Hindlimb muscle (tissue), 1 donor: ENCODE measurements around the gene ARMH3. TPM values are rescaled to one million over a fixed set of nuclear protein-coding genes. Genes with fewer than 3 reads are reported as not detected.
A peak's percentile ranks its signal among the peaks of the same experiment; 100 is the strongest.
"Not testable (repeated sequence)": the region's sequence is repeated elsewhere in the genome, so short reads cannot be mapped to it uniquely, and the experiment has no call there.

Experiments used
- DNase-seq: peaks from one replicate; pipeline ENCODE4 v3.0.0-alpha.2; 2013
- polyA plus RNA-seq: library from polyadenylated mRNA; unstranded; fragments of 120-200 nt; gene quantifications from one replicate; pipeline ENCODE4 v1.2.1, GENCODE V29; 2013; ENCODE audit not compliant: insufficient read length

The ARMH3 gene
- polyA plus RNA-seq, 1 donor, result 15.2 TPM

DNA sequence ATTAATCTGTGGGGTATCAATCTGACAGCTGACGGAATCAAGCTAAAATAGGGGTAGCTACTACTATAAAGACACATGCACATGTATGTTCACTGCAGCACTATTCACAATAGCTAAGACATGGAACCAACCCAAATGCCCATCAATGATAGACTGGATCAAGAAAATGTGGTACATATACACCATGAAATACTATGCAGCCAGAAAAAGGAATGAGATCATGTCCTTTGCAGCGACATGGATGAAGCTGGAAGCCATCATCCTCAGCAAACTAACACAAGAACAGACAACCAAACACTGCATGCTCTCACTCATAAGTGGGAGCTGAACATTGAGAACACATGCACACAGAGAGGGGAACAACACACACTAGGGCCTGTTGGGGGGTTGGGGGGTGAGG is 75.3 kb downstream of the ARMH3 start:
- DNase-seq, result not testable (repeated sequence)

GRCh38 chr10:101974091-101974971 is 81.6 kb downstream of the ARMH3 start:
- no peak for DNase-seq

DNA sequence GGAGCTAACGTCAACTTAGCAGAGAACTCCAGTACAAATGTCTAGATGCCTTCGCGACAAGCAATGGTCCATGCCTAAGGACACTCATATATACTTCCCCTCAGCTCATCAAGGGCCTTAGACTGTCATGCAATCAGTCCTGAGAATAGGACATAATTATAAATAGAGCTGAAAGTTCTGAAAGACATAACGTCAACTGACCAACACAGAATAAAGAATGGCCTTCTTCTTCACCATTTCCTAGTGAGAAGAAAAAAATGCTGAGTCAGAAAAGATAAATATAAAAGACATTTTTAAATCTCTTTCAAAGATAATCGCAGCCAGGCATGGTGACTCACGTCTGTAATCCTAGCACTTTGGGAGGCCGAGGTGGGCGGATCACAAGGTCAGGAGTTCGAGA is 83.2 kb downstream of the ARMH3 start:
- DNase-seq, result no peak

GRCh38 chr10:101969412-101969922 is 86.5 kb downstream of the ARMH3 start:
- DNase-seq, result no peak

DNA sequence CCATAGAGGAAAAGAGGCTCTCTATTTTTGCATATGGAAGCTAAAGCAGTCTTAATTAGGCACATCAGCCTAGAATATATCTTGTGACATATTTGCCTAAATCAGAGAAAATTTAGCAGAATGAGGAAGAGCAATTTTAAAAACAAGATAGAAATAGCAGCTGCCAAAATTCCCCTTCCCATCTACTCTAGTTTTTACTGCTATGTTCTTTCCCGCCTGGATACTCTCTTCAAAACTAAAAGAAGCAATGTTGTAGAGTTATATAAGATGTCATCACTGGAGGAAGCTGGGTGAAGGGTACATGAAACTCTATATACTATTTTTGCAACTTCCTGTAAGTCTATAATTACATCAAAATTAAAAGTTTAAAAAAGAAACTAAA is 87.0 kb downstream of the ARMH3 start:
- no peak for DNase-seq

DNA sequence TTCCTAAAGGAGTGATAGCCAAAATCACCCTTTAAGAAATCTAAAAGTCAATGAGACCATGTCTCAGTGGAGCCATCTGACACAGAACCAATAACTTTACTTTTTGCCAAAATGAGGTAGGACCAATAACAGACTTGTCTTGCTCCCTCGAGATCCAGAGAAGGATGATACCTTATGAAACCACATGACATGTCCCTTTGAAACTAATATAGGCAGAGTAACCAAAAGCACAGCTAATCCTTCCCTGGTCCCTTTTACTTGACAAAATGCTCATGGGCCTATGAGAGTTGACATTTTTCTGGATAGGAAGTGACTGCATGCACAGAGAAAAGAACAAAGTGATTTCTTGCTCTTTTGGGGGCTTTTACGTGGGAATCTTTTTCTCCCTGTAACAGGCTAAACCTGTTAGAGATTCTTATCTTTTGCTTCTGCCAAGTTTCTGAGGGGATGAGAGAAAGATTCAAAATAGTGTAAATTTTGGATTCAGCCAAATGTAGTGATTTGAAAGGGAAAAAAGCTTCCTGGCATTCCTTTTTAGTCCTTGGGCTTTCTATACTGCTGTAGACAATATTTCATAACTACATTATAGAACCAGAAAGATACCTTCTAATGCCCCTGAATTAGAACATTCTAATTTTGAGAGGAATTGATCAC is 87.6 kb downstream of the ARMH3 start:
- DNase-seq, result no peak

- no peak for DNase-seq
These were observed 88.3 kb downstream of the ARMH3 start for GRCh38 chr10:101967713-101968112.

DNA sequence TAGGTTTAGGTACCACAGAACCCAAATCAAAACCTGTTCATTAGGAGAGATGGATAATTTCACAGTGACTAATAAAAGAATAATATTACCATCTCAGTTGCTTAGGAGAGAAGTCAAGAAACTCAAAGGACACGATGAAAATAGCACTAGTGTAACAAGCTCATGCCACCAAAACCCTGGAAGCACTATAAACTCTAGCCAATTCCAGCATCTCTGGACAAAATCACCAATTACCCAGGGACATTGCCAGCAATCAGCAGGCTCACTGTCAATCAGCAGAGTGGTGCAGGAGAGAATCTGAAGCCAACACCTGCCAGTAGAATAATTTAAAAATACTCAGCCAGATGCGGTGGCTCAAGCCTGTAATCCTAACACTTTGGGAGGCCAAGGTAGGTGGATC is 88.9 kb downstream of the ARMH3 start:
- DNase-seq, result no peak

- no peak for DNase-seq
These were observed 90.8 kb downstream of the ARMH3 start for GRCh38 chr10:101965075-101965765.

DNA sequence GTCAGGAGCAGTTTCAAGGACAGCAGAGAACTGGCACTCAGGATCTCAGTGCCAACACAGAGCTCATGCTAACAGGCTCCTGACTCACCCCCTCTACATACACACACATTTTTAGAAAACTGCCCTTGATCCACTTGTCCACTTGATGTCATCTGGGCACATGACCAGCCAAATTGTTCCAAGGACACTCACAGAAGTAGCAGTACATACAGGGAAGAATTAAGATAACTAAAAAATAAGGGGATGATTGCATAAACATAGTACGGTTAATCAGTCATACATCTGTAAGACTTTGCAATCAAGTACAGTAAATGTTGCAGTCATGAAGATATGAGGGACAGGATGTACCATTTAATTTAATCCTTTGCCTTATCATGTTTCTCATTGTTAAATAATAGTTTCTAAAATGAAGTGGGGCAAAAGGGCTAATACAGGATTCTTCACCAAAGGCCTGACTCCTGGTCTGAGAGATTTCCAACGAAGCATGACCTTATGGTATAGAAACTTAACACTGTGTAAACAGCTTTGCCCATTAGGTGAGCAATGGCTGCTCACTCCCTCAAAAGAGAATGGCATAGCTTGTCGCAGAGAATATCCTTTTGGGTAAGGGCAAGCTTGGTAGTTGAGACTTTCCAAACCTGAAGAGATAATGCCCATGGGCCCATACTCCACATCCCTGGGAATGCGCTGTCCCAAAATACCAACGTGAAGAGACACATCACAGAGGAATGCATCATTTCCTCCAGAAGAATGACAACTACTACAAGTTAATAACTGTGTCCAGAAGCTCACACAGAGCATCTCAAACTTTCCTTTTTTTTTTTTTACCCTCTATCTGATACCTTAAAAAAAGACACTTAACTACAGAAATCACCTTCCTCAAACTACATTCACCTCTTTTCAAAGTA is 94.1 kb downstream of the ARMH3 start:
- no peak for DNase-seq

- no peak for DNase-seq
These were observed 95.0 kb downstream of the ARMH3 start for GRCh38 chr10:101960879-101961395.

- no peak for DNase-seq
These were observed 96.5 kb downstream of the ARMH3 start for GRCh38 chr10:101959346-101959916.

DNA sequence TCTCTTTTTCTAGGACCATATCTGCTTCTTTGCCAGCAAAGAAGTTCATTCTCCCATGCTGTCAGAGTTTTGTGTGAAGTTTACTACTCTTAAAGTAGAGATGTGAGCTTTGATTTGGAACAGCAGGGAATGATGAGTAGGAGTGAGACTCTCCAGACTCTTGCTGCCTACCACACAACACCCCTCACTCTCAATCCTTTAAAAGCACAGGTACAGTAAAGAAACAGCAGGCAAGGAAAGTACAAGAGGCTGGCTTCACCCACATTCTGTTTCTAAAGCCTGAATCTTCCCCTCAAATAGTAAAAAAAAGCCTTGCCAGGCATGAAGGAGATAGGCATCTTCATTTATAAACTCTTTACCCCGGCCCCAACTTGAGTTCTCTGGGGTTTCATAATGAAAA is 97.3 kb downstream of the ARMH3 start:
- DNase-seq, result no peak

DNA sequence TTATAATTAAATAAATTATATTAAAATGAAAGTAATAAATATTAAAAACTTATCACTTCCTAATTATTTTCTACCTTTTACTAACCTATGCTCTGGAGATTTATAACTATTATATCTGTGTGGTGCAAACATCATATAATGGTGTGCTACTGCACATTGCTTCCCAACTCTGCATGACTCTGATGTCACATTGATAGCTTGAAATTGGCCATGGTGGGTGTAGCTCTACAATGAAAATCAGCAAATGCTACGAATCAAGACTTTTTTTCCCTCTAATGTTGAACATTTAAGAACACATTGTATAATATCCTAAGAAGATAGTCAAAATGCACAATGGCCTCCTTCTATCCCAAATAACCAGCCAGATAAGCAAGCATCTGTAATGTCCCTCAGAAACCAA is 99.1 kb downstream of the ARMH3 start:
- DNase-seq, result no peak

- DNase-seq, result no peak
These were observed 99.9 kb downstream of the ARMH3 start for GRCh38 chr10:101956117-101956516.

DNA sequence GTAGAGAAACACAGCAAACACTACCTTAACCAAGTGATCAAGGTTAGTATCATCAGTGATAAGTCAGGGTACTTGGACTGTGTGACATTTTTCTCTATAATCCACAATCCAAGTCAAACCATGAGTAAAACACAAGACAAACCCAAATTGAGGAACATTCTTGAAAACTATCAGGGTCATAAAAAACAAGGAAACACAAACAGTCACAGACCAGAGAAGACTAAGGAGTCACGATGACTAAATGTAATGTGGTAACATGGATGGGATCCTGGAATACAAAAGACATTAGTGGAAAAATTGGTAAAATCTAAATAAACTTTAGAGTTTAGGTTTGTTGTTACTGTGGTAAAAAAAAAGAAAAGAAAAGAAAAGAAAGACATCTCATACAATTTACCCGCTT is 103.8 kb downstream of the ARMH3 start:
- DNase-seq, result no peak

- no peak for DNase-seq
These were observed 105.8 kb downstream of the ARMH3 start for GRCh38 chr10:101950213-101950612.

- no peak for DNase-seq
These were observed 114.1 kb downstream of the ARMH3 start for GRCh38 chr10:101941871-101942270.

- no peak for DNase-seq
These were observed 115.1 kb downstream of the ARMH3 start for GRCh38 chr10:101940916-101941315.

- DNase-seq, result no peak
These were observed 116.2 kb downstream of the ARMH3 start for GRCh38 chr10:101939729-101940128.

GRCh38 chr10:101939008-101939648 is 116.8 kb downstream of the ARMH3 start:
- DNase-seq, result peak; percentile 18
